Stimulated activated naive CD8-positive, alpha-beta T cell treated with anti-CD3 and anti-CD28 coated beads, Interleukin-15, amount 100 ng/mL, for 72 hours (primary cell): ENCODE data around the gene SPATS2.

Experiments
- ATAC-seq: fragments of 150-1000 bp; cut with Tn5 transposase; 2 replicates; pipeline ENCODE4 v1.10.0; 2021; ENCODE audit warnings: mild to moderate bottlenecking, moderate library complexity
- DNase-seq, 2 donors: peaks; one replicate each; pipeline ENCODE4 v3.0.0; 2021 to 2022
- H3K27ac Mint-ChIP-seq, 2 donors: one replicate each; pipeline ENCODE4 v1.8.0; 2022; ENCODE audit warnings: mild to moderate bottlenecking in 2 of 2, mixed read lengths in 2 of 2, moderate library complexity in 2 of 2
- H3K27me3 Mint-ChIP-seq: one replicate; pipeline ENCODE4 v1.8.0; 2022; ENCODE audit warnings: mixed read lengths
- H3K4me1 Mint-ChIP-seq: one replicate; pipeline ENCODE4 v1.8.0; 2022; ENCODE audit warnings: mild to moderate bottlenecking, mixed read lengths
- H3K4me3 Mint-ChIP-seq, 2 donors: one replicate each; pipeline ENCODE4 v1.8.0; 2022; ENCODE audit warnings: mild to moderate bottlenecking in 2 of 2, mixed read lengths in 2 of 2, moderate library complexity in 1 of 2
- H3K9me3 Mint-ChIP-seq, 2 donors: one replicate each; pipeline ENCODE4 v1.8.0; 2022; ENCODE audit warnings: mixed read lengths in 2 of 2

Gene SPATS2

DNA sequence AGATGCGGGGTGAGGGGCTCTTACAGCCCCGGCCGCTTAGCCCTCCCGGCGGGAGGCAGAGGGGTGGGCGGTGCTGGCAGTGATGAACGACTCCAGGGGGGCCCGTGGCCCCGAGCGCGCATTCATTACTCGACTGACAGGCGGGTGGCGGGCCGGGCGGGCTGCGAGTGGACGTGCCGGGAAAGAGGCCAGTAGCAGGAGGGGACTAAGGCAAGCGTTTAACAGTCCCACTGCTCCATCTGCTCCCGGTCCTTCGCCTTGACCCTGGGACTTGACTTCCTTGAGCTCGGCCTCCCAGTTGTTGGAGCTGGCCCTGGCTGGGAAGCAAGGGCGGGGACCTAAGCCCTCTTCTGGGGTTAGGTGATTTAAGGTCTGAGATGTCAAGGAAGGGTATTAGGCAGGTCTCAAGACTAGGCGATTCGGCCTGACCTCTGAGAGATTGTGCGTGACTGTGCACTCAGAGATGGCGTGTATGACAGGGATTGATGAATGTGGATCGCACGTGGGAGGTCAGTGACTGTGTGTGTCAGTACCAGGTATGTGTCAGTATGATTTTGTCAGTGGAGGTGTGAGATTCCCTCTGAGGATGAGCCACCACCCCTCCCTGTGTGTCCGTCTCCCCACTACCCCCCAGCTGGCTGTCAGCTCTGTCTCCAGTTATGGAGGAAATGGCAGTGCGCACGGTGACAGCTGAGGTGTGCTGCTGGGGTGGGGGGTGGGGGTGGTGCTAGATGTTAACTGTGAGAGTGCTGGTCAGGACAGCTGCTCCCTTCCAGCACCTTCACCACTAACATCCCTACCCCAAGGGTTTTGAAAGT, 24.1 kb upstream of the SPATS2 start:
- peak; percentile 27 to 42 for DNase-seq
- Mint-ChIP-seq H3K4me3 (peak overlapping the region; percentile 56 to 68), H3K27me3 (peaks cover 100% of the 10 kb centered on the region), H3K9me3 (no peaks in the 10 kb centered on the region), H3K27ac (peak overlapping the region in 1 of 2 donors; percentile 50), H3K4me1 (peaks cover 49% of the 10 kb centered on the region)
- peak; percentile 16 for ATAC-seq

DNA sequence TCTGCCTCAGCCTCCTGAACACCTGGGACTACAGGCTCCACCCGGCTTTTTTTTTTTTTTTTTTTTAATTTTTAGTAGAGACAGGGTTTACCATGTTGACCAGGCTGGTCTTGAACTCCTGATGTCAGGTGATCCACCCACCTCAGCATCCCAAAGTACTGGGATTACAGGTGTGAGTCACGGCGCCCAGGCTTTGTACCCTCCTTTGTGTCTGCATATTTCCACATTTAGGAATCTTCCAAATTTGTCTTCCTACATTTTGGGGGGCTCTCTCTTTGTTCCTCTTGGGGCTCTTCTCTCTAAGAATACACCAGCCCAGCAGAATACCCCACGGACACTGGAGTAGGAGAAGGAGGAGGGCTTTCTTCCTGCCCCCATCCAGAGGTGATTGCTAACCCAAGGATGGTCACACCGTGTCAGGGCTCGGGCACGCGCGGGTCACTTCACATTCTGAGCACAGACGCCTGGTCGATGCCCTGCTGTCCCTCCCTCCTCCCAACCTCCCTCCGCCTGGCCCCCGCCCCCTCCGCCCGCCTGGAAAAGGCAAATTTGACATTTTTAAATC, 22.7 kb upstream of the SPATS2 start:
- H3K27me3 Mint-ChIP-seq, result peaks cover 100% of the 10 kb centered on the region

DNA sequence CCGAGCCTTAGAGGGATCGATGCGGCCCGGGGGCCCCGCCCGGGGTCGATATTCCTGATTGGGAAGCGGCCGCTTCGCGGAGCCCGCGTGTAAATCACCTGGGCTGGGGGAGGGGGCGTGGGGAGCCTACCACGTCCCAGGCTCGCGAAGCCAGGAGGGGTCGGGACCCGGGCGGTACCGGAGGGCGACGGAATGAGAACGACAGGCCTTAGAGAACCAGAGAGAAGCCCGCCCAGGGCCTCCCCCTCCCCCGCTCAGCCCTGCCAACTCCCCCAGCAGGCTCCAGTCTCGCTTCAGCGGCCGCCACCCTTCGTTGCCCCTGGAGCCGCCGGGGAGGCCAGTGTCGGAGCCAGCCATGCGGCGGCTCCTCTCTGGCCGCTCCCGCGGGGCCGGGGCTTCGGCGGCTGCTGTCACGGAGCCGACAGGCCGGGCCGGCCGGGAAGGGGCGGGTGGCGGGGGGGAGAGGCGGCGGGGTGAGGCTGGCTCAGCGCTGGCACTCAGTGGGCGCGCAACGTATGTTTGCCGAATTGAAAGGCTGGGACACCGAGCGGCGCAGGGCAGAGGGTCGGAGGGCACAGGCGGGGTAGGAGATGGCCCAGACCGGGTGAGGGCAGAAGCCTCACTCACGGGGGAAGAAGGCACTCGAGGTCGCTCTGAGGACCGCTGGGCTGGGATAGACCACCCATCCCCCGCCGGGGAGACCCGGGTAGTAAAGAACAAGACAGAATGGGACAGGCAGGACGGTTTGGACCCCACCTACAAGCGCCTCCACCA, 22.0 kb upstream of the SPATS2 start:
- DNase-seq (peak in 1 of 2 donors; percentile 38), ATAC-seq (no peak)
- H3K9me3 Mint-ChIP-seq, result no peaks in the 10 kb centered on the region
- peak overlapping the region in 1 of 2 donors; percentile 57 for H3K27ac Mint-ChIP-seq
- peaks cover 100% of the 10 kb centered on the region for H3K27me3 Mint-ChIP-seq
- H3K4me1 Mint-ChIP-seq, result peaks cover 50% of the 10 kb centered on the region
- H3K4me3 Mint-ChIP-seq, result peak overlapping the region; percentile 81 to 92

More for the DNA sequence above, 22.7 kb upstream of the SPATS2 start:
- no peaks in the 10 kb centered on the region for H3K9me3 Mint-ChIP-seq
- H3K4me1 Mint-ChIP-seq, result peaks cover 50% of the 10 kb centered on the region
- peak in 1 of 2 donors; percentile 8 for DNase-seq
- H3K4me3 Mint-ChIP-seq, result peak overlapping the region in 1 of 2 donors; percentile 58
- H3K27ac Mint-ChIP-seq, result no peak overlapping the region
- ATAC-seq, result no peak

DNA sequence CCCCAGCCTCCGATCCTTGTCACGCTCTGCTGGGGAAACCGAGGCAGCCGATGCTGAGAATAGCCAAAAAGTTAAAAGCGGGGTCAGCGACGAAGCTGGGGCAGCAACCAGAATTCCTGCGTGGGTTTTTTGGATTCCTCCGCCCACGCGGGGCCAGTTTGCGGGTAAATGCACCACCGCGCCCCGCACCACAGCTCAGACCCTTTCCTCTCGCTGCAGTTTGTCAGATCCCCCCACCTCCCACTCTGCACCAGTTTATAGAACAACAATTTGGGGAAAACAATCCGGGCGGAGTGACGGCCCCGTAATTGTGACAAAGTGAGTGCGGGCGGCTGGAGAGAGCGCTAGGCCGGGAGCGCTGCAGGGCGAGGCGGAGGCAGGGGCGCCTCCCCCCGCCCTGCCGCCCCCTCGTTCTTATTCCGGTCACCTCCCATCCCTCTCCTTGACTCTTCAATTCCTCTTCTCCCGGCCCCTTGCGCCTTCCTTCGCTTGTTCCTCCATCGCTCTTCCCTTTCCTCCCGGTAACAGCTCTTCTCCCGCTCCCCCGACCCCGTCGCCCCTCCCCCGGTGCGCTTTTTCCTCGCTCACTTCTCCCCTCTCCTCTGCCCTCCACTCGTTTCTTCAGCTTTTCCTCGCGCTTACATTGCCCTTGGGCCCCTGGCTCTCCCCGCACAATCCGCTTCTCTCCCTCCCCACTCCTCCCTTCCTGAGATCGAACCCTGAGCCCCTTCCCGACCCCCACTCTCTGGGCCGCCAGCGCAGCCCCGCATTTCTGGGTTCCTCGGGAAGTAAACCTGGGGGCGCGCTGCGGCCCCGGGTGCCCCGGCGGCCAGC, 21.2 kb upstream of the SPATS2 start:
- peak in 1 of 2 donors; percentile 8 for DNase-seq
- peak overlapping the region; percentile 81 to 92 for H3K4me3 Mint-ChIP-seq
- no peak for ATAC-seq
- H3K4me1 Mint-ChIP-seq, result peaks cover 50% of the 10 kb centered on the region
- H3K27me3 Mint-ChIP-seq, result peaks cover 100% of the 10 kb centered on the region
- H3K9me3 Mint-ChIP-seq, result no peaks in the 10 kb centered on the region
- no peak overlapping the region for H3K27ac Mint-ChIP-seq

DNA sequence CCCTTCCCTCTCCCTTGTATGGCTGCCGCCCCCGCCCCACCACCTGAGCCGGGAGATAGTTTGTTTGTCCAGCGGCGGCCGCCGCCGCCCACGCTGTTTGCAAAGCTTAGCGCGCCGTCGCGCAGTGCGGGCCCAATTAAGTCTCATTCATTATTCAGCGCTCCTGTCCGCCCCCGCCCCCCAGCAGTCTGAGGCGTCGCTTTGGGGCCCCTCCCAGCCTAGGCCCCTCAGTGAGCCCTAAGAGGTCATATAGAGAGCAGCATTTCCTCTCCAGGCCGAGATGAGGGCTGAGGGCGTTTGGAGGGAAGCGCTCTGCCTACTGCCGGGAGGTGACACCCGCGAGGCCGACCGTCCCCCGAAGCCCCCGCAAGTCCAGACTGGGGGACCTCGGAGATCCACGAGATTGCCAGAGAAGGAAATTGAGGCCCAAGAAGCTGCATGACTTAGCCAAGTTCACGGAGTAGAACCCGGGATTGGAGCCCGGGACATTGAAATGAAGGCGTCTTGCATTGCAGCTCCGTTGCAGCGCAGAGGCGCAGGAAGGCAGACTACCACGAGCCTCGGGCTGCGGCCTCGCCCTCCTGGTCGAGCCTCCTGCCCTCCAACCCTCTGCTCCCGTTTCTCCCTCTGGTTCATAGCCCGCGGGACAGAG, 20.5 kb upstream of the SPATS2 start, which contains the start of gene DNAJC22:
Gene DNAJC22, plus strand, starts transcription at position 230 of the 652 bp plus-strand sequence. CDS start 1,985 bp downstream, outside the sequence.
- Mint-ChIP-seq H3K9me3 (no peaks in the 10 kb centered on the region), H3K4me1 (peaks cover 50% of the 10 kb centered on the region), H3K27ac (no peak within 1 kb of the TSS), H3K27me3 (peaks cover 100% of the 10 kb centered on the region), H3K4me3 (peak within 1 kb of the TSS; percentile 81 to 92)
- DNase-seq, result peak; percentile 47 to 48
- peak; percentile 31 for ATAC-seq

DNA sequence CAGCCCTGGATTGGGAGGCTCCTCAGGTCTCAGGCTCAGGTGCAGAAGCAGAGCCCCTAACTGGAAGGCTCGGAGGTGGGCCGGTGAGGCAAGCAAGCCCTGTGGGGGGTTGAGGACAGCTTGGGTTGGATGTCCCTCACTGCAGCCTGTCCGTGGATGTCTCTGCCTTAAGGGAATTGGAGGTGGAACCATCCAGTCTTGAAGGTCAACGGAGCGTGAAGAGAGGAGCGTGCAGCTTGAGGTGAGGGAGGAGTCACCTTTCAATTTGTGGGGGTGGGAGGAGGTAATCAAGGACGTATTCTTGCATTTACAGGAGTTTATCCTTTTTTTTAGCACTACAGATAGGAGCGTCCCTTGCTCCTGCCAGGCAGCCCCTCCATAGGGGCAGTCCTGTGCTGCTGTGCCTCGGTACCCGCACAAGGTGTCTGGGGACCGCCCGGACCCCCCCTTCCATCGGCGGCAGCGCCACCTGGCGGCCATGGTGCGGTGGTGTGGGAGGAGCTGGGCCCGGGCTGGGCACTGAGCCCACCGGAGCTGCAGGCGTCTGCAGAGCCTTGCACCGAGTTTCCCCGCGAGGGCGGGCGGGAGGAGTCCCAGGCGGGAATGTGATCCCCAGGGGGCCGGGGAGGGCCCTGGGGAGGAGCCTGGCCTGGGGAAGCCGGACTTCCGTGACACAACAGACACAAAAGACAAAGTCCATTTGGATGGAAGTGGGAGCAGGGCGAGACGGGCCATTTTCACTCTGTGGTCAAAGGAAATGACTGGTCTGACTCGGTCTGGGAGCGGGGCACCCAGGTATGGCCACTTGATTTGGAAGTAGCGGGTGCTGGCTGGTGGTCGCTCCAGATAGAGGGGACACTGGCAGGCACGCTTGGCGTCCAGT, 19.7 kb upstream of the SPATS2 start:
- Mint-ChIP-seq H3K9me3 (no peaks in the 10 kb centered on the region), H3K27ac (peak overlapping the region in 1 of 2 donors; percentile 82), H3K27me3 (peaks cover 98% of the 10 kb centered on the region), H3K4me3 (peak overlapping the region; percentile 81 to 92), H3K4me1 (peaks cover 49% of the 10 kb centered on the region)
- DNase-seq (peak; percentile 84 to 86), ATAC-seq (peak; percentile 86)

DNA sequence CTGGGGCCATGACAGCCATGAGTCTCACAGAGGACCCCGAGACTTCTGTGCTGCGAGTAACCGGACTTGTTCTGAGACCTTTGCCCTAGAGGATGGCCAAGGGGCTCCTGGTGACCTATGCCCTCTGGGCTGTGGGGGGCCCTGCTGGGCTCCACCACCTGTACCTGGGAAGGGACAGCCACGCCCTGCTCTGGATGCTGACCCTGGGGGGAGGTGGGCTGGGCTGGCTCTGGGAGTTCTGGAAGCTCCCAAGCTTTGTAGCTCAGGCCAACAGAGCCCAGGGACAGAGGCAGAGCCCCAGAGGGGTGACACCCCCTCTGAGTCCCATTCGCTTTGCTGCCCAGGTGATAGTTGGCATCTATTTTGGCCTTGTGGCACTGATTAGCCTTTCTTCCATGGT, 18.5 kb upstream of the SPATS2 start:
- Mint-ChIP-seq H3K9me3 (no peaks in the 10 kb centered on the region), H3K27me3 (peaks cover 94% of the 10 kb centered on the region), H3K4me3 (no peak overlapping the region), H3K4me1 (peaks cover 37% of the 10 kb centered on the region), H3K27ac (no peak overlapping the region)
- no peak for DNase-seq
- no peak for ATAC-seq

DNA sequence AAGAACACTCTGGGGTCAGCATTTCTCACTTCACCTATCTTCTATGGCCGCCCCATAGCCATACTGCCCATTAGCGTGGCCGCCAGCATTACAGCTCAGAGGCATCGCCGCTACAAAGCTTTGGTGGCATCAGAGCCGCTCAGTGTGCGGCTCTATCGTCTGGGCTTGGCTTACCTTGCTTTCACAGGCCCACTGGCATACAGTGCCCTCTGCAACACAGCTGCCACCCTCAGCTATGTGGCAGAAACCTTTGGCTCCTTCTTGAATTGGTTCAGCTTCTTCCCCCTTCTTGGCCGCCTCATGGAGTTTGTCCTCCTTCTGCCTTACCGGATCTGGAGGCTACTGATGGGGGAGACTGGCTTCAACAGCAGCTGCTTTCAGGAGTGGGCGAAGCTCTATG, 18.0 kb upstream of the SPATS2 start:
- no peaks in the 10 kb centered on the region for H3K9me3 Mint-ChIP-seq
- H3K27ac Mint-ChIP-seq, result no peak overlapping the region
- H3K27me3 Mint-ChIP-seq, result peaks cover 89% of the 10 kb centered on the region
- ATAC-seq (no peak), DNase-seq (peak in 1 of 2 donors; percentile 7)
- no peak overlapping the region for H3K4me3 Mint-ChIP-seq
- peaks cover 32% of the 10 kb centered on the region for H3K4me1 Mint-ChIP-seq

DNA sequence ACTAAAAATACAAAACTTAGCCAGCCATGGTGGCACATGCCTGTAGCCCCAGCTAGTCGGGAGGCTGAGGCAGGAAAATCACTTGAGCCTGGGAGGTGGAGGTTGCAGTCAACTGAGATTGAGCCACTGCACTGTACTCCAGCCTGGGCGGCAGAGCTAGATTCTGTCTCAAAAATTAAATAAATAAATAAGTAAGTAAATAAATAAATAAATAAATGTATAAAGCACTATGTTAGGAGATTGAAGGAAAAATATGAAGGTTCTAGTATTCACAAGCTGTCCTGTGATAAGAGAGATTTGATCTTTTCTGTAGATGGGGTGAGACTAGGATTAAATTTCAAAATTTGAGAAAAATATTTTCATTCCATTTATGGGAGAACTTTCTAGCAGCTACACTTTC, 14.9 kb upstream of the SPATS2 start:
- ATAC-seq, result no peak
- H3K27me3 Mint-ChIP-seq, result peaks cover 65% of the 10 kb centered on the region

DNA sequence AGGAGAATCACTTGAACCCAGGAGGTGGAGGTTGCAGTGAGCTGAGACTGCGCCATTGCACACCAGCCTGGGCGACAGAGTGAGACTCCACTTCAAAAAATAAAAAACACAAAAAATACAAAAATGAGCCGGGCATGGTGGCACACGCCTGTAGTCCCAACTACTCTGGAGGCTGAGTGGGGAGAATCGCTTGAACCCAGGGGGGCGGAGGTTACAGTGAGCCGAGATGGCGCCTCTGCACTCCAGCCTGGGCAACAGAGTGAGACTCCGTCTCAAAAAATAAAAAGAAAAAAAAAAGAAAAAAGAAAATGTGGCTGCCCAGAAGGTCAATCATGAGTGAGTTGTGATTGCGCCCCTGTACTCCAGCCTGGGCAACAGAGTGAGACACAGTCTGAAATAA, 11.3 kb upstream of the SPATS2 start:
- Mint-ChIP-seq H3K27ac (no peak overlapping the region), H3K4me1 (peaks cover 8% of the 10 kb centered on the region), H3K27me3 (peaks cover 39% of the 10 kb centered on the region), H3K9me3 (no peaks in the 10 kb centered on the region), H3K4me3 (no peak overlapping the region)
- ATAC-seq (no peak), DNase-seq (no peak)

More for the DNA sequence above, 14.9 kb upstream of the SPATS2 start:
- Mint-ChIP-seq H3K4me1 (peaks cover 9% of the 10 kb centered on the region), H3K9me3 (no peaks in the 10 kb centered on the region), H3K27ac (no peak overlapping the region), H3K4me3 (no peak overlapping the region)
- DNase-seq, result no peak

DNA sequence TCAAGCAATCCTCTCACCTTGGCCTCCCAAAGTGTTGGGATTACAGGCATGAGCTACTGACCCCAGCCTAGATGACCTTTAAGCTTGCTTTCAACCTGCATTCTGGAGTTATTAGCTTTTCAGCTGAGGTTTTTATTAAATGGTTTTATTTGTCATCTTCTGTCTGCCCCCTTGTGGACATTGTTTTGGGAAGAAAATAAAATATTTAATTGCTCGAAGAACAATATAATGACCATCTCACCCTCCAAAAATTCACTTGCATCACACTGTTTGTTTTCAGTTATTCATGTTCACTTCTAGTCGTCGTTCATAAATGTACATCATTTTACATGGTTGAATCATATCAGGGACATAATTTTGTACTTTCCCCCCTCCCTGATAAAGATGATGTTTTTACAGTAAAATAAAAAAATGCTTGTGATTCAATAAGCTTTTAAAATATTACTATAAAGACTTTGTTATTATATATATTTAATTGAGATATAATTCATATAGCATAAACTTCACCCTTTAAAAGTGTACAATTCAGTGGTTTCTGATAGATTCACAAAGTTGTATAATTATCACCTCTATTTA, 10.1 kb upstream of the SPATS2 start:
- ATAC-seq, result no peak
- no peak for DNase-seq
- Mint-ChIP-seq H3K4me3 (no peak overlapping the region), H3K9me3 (no peaks in the 10 kb centered on the region), H3K27me3 (peaks cover 27% of the 10 kb centered on the region), H3K4me1 (peaks cover 8% of the 10 kb centered on the region), H3K27ac (no peak overlapping the region)

DNA sequence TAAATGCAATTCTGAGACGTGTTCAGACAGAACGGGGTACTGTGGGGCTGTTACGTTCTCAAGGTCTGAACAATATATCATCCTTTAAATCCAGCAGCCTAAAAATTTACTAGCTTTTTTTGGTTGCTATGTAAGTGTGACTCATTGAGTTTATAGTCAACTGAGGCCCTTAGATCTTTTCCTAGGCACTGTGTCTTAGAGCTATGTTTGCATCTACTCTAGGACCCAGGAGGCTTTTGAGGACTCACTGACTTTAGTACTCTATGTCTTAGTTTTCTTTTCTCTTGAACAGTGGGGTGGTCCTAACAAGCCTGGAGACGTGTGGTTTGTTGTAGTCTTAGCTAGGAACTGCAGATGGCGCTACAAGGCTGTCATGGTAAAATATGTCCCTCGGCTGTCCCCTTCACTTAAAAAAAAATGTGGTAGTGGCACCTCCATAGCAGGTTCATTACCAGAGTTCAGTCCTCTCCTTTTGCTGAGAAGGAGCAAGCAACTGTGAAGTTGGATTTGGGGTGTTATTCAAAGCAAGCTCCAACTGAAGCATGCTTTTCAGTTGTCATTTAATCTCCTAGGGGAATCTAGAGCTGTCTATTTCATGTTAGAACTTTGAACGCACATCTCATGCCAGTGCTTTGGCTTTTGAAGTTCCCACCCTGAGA, 8.7 kb upstream of the SPATS2 start:
- no peak overlapping the region for H3K4me3 Mint-ChIP-seq
- peak; percentile 57 to 66 for DNase-seq
- ATAC-seq, result peak; percentile 94
- H3K27me3 Mint-ChIP-seq, result peaks cover 17% of the 10 kb centered on the region
- peaks cover 8% of the 10 kb centered on the region for H3K4me1 Mint-ChIP-seq
- no peaks in the 10 kb centered on the region for H3K9me3 Mint-ChIP-seq
- no peak overlapping the region for H3K27ac Mint-ChIP-seq

DNA sequence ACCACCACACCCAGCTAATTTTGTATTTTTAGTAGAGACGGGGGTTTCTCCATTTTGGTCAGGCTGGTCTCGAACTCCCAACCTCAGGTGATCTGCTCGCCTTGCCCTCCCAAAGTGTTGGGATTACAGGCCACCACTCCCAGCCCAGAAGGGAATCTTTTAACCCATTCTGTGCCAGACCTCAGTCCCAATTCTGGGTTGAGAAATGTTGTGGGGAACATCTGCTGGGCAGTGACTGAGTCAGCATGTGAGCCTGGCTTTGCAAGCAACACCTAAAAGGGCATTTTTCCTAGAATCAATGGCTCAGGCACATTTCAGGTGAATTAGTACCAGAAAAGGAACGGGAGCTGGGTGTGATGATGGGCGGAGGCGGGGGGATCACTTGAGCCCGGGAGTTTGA, 7.6 kb upstream of the SPATS2 start:
- H3K4me3 Mint-ChIP-seq, result no peak overlapping the region
- H3K9me3 Mint-ChIP-seq, result no peaks in the 10 kb centered on the region
- ATAC-seq (no peak), DNase-seq (no peak)
- H3K4me1 Mint-ChIP-seq, result peaks cover 8% of the 10 kb centered on the region
- H3K27ac Mint-ChIP-seq, result no peak overlapping the region
- H3K27me3 Mint-ChIP-seq, result peaks cover 17% of the 10 kb centered on the region
